Cardiac muscle cell (in vitro differentiated cells and primary cell): ENCODE data around the gene MPZL3. TPM values are rescaled to one million over a fixed set of nuclear protein-coding genes. Genes with fewer than 3 reads are reported as not detected.
"Not testable (repeated sequence)": the region's sequence is repeated elsewhere in the genome, so short reads cannot be mapped to it uniquely, and the experiment has no call there.

ENCODE experiments used
- DNase-seq, 2 donors: peaks; one replicate each; pipeline versions ENCODE4 v3.0.0 to v3.0.0-alpha.2; 2010 to 2017; ENCODE audit warnings: low read depth in 1 of 2, low spot score in 1 of 2
- H3K27ac ChIP-seq: fragments of 200-600 bp; sonication (generic); 2 replicates; pipeline ENCODE4 v1.5.1; 2016
- H3K27me3 ChIP-seq: fragments of 200-600 bp; sonication (generic); 2 replicates; pipeline ENCODE4 v1.6.0; 2016; ENCODE audit warnings: control low read depth
- H3K36me3 ChIP-seq: fragments of 200-600 bp; sonication (generic); 2 replicates; pipeline ENCODE4 v1.5.1; 2016; ENCODE audit warnings: control low read depth
- H3K4me1 ChIP-seq: fragments of 200-600 bp; sonication (generic); 2 replicates; pipeline ENCODE4 v1.8.1; 2017; ENCODE audit warnings: low read depth, mild to moderate bottlenecking, mixed run types
- H3K4me3 ChIP-seq: fragments of 200-600 bp; sonication (generic); 2 replicates; pipeline ENCODE4 v1.5.1; 2016; ENCODE audit warnings: mild to moderate bottlenecking
- H3K9me3 ChIP-seq: fragments of 200-600 bp; sonication (generic); 2 replicates; pipeline ENCODE4 v1.5.1; 2017; ENCODE audit warnings: low read depth, mild to moderate bottlenecking, control low read depth
- CTCF ChIP-seq: IDR thresholded peaks from 2 replicates; pipeline ENCODE4 v1.5.1; 2012; ENCODE audit warnings: low read depth, mild to moderate bottlenecking, low read length
- polyA plus RNA-seq: library from polyadenylated mRNA; unstranded; fragments of >200 nt; fragmentation: Nextera tagmentation; extraction: Ambion mirVana; gene quantifications from 2 replicates; pipeline ENCODE4 v1.2.1, GENCODE V29; 2016
- total RNA-seq: library from RNA; depleted of rRNA; stranded (reverse); fragments of >200 nt; gene quantifications from 2 replicates; pipeline ENCODE4 v1.2.3, GENCODE V29; 2016

The MPZL3 gene
- total and polyA plus RNA-seq, 2 experiments from 2014 or later = 0.07 to 0.12 TPM

DNA sequence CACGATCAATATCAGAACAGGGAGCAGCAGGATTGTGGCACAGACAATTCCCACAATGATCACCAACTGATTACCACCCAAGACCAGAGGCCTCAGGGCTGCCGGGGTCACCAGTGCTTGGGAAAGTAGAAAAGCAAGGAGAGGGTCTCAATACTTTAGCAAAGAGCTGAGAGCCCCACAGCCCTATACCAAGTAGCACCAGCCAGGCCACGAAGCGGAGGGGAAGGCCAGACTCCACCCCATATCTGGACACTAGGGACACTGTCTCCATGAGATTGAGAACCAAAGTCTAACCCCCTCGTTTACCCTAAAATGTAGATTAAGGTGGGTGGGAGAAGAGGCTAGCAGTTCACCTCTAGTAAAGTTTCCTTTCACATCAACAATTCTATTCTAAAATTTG lies 51.7 kb downstream of the MPZL3 start:
- DNase-seq = no peak
- no peak for TF ChIP-seq CTCF
- no peak overlapping the region for H3K4me3 ChIP-seq
- H3K27me3 ChIP-seq = peaks cover 8% of the 10 kb centered on the region
- no peak overlapping the region for H3K27ac ChIP-seq
- H3K4me1 ChIP-seq = peaks cover 10% of the 10 kb centered on the region
- H3K36me3 ChIP-seq = no peaks in the 10 kb centered on the region
- H3K9me3 ChIP-seq = no peaks in the 10 kb centered on the region

DNA sequence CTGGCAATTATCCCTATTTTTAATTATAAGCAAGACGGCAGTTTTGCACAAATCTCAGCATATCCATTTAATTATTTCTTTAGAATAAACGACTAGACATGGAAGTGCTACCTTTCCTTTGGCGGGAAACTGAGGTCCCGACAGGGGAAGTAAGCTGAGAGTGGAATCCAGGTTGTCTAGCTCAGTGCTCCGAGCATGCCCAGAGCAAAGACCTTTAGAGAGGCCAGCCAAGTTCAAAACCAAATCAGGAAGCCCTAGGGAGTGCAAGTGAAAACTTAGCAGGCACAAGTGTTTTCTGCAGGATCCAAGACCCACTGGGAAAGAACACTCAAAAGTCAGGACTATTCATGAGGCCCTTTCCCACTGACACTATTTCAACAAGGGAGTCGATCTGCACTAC lies 53.0 kb downstream of the MPZL3 start:
- no peak for DNase-seq
- no peak for TF ChIP-seq CTCF
- H3K27me3 ChIP-seq = peaks cover under 1% of the 10 kb centered on the region
- no peaks in the 10 kb centered on the region for H3K9me3 ChIP-seq
- no peak overlapping the region for H3K27ac ChIP-seq
- no peak overlapping the region for H3K4me3 ChIP-seq
- no peaks in the 10 kb centered on the region for H3K36me3 ChIP-seq
- H3K4me1 ChIP-seq = peaks cover 17% of the 10 kb centered on the region

GRCh38 chr11:118198370-118198769 lies 53.8 kb downstream of the MPZL3 start:
- peak; percentile 70 to 77 for DNase-seq
- no peak overlapping the region for H3K4me3 ChIP-seq
- TF ChIP-seq CTCF = peak; percentile 88

DNA sequence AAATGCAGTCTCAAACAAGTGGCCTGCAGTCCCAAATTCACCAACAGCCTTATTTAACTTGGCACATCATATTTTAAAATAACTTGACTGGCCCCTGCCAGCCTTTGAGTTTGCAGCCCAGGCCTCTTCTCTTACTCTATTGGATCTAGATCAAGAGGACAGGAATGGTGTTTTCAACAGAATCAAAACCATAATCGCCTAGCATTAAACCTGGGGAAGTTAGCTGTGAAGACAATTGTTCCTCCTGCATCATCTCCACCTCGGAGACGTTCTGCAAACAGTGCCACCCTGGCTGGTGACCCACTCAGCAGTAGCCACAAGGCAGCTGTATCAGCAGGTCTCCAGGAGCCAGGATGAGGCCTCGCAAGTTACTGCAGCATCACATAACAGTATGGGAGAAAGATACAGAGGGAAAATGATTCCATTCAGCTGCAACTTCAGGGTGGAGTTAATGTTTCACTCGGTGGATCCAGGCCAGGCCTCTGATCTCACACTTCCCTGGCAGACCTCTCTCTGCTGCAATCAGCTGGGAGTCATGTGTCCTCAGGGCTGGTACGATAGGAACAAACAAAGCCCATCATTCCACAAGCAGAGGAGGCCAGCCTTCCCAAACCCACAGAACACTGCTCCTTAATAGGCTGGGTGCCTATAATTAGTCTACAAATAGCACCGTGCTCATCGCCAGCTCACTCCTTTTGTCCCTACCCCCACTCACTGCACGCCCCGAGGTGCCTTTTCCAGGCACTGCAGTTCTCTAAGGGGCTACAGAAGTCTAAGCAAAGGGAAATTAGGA lies 57.1 kb downstream of the MPZL3 start:
- Histone ChIP-seq H3K4me1 (peaks cover 17% of the 10 kb centered on the region), H3K36me3 (no peaks in the 10 kb centered on the region), H3K27me3 (no peaks in the 10 kb centered on the region), H3K9me3 (no peaks in the 10 kb centered on the region), H3K4me3 (no peak overlapping the region), H3K27ac (peak overlapping the region; percentile 78)
- peak; percentile 72 to 84 for DNase-seq
- TF ChIP-seq CTCF = no peak

More at GRCh38 chr11:118198370-118198769, 53.8 kb downstream of the MPZL3 start:
- H3K9me3 ChIP-seq = no peaks in the 10 kb centered on the region
- H3K4me1 ChIP-seq = peaks cover 17% of the 10 kb centered on the region
- no peaks in the 10 kb centered on the region for H3K27me3 ChIP-seq
- H3K36me3 ChIP-seq = no peaks in the 10 kb centered on the region
- no peak overlapping the region for H3K27ac ChIP-seq

DNA sequence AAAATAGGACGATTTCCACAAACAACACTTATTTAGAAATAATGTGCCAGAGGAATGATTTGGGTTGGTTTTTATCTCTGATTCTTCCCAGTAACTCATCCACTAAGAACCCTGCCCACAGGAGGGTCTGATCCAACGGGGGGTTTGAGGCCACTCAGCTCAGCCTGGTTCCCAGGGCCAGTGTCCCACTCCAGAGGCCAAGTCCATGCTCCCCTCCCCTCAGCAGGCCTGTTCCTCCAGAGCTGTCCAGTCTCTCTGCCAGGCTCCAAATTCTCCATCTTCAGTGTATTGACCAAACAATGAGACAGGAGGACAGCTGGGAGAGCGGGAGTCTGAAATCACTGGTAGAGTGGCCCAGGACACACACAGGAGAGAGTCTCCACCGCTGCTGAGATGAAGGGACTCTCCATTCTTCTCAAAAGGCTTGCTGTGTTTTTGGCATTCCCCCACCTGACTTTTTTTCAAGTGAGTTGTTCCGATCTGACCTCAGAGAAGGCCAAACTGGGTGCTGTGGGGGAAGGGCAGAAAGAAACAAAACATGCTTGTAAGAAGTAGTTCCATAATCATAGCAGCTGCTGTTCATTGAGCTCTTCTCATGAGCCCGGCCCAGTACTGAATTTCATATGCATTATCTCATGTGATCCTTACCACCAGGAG lies 58.1 kb downstream of the MPZL3 start:
- no peak for DNase-seq
- H3K27ac ChIP-seq = no peak overlapping the region

GRCh38 chr11:118192817-118193216 lies 59.3 kb downstream of the MPZL3 start:
- not testable (repeated sequence) for H3K9me3 ChIP-seq, H3K36me3 ChIP-seq, DNase-seq, H3K4me3 ChIP-seq, H3K4me1 ChIP-seq, H3K27ac ChIP-seq, H3K27me3 ChIP-seq

More for the DNA sequence above, 58.1 kb downstream of the MPZL3 start:
- Histone ChIP-seq H3K4me3 (no peak overlapping the region), H3K36me3 (no peaks in the 10 kb centered on the region), H3K9me3 (no peaks in the 10 kb centered on the region), H3K4me1 (peaks cover 15% of the 10 kb centered on the region), H3K27me3 (no peaks in the 10 kb centered on the region)
- TF ChIP-seq CTCF = no peak

GRCh38 chr11:118190942-118191506 lies 61.1 kb downstream of the MPZL3 start:
- H3K36me3 ChIP-seq, H3K4me3 ChIP-seq, H3K4me1 ChIP-seq, H3K9me3 ChIP-seq, DNase-seq, H3K27ac ChIP-seq: not testable (repeated sequence)
- H3K27me3 ChIP-seq = peaks cover 16% of the 10 kb centered on the region
